Measurements from ENCODE around the gene LRRC41.
"Not testable (repeated sequence)": the region's sequence is repeated elsewhere in the genome, so short reads cannot be mapped to it uniquely, and the experiment has no call there.

DNA sequence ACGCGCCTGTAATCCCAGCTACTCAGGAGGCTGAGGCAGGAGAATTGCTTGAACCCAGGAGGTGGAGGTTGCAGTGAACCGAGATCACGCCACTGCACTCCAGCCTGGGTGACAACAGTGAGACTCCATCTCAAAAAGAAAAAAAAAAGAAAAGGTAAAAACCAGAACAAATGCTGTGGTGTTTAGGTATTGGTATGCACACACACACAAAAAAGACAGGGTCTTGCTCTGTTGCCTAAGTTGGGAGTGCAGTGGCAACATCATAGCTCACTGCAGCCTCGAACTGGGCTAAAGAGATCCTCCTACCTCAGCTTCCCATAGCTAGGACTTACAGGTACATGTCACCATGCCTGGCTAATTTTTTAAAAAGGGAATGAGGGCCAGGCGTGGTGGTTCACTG lies 15.9 kb upstream of the LRRC41 start:
- TF ChIP-seq, protein P1, sequence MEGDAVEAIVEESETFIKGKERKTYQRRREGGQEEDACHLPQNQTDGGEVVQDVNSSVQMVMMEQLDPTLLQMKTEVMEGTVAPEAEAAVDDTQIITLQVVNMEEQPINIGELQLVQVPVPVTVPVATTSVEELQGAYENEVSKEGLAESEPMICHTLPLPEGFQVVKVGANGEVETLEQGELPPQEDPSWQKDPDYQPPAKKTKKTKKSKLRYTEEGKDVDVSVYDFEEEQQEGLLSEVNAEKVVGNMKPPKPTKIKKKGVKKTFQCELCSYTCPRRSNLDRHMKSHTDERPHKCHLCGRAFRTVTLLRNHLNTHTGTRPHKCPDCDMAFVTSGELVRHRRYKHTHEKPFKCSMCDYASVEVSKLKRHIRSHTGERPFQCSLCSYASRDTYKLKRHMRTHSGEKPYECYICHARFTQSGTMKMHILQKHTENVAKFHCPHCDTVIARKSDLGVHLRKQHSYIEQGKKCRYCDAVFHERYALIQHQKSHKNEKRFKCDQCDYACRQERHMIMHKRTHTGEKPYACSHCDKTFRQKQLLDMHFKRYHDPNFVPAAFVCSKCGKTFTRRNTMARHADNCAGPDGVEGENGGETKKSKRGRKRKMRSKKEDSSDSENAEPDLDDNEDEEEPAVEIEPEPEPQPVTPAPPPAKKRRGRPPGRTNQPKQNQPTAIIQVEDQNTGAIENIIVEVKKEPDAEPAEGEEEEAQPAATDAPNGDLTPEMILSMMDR (conservative IDR thresholded peaks at IDR 0.05 in 1 of 2, IDR thresholded peaks at IDR 0.05 in 1 of 2; ENCODE audit: low read depth in 1 of 2, low read length in 2 of 2): not testable (repeated sequence)
- TF ChIP-seq EZH2 (IDR thresholded peaks at IDR 0.05; ENCODE audit: low read length, missing control alignments): not testable (repeated sequence)
